IMR-90 (cell line): ENCODE measurements around the gene APMAP. TPM values are rescaled to one million over a fixed set of nuclear protein-coding genes. Genes with fewer than 3 reads are reported as not detected.

Experiments used
- ATAC-seq: fragments of 200-7000 bp; cut with Tn5 transposase; 2 replicates; pipeline ENCODE4 v1.9.1; 2020; ENCODE audit warnings: low read depth, mild to moderate bottlenecking, moderate library complexity
- BruUV-seq: library from RNA; stranded (reverse); fragments of 400-500 nt; replicated peaks from 2 replicates; lab custom pipeline; 2021; lab: Mats Ljungman, UMichigan
- CTCF ChIA-PET: fragments of 300-600 bp; formaldehyde crosslinking; extraction: SDS; loops from one replicate; lab custom pipeline; 2021; ENCODE audit warnings: antibody characterized with exemption; lab: Yijun Ruan, JAX
- POLR2A ChIA-PET: fragments of 300-600 bp; sonication (Branson Sonifier 250); formaldehyde crosslinking; loops from one replicate; lab custom pipeline; 2022; ENCODE audit warnings: antibody characterized with exemption; ENCODE audit not compliant: unreplicated experiment; lab: Charles Lee
- DNase-seq: peaks from one replicate; pipeline ENCODE4 v3.0.0; 2013
- H2AFZ ChIP-seq: replicated peaks from 2 replicates; pipeline ENCODE3; 2013; ENCODE audit warnings: low read length, mild to moderate bottlenecking; ENCODE audit not compliant: poor library complexity
- H2AK5ac ChIP-seq: 2 replicates; pipeline ENCODE4 v1.6.1; 2013; ENCODE audit warnings: low read depth, low read length, inconsistent platforms
- H2AK9ac ChIP-seq: replicated peaks from 2 replicates; pipeline ENCODE3; 2013; ENCODE audit warnings: mild to moderate bottlenecking, low read depth, low read length, moderate library complexity; ENCODE audit not compliant: poor library complexity
- H2BK120ac ChIP-seq: 2 replicates; pipeline ENCODE4 v1.6.1; 2013; ENCODE audit warnings: low read depth, low read length, inconsistent platforms
- H2BK15ac ChIP-seq: 3 replicates; pipeline ENCODE4 v1.6.1; 2013; ENCODE audit warnings: low read depth, low read length, inconsistent platforms
- H2BK20ac ChIP-seq: 2 replicates; pipeline ENCODE4 v1.6.1; 2013; ENCODE audit warnings: low read depth, mild to moderate bottlenecking, inconsistent platforms, low read length, moderate library complexity
- H2BK5ac ChIP-seq: 2 replicates; pipeline ENCODE4 v1.6.1; 2013; ENCODE audit warnings: mild to moderate bottlenecking, low read depth, low read length, inconsistent platforms; ENCODE audit not compliant: poor library complexity, severe bottlenecking
- H3K14ac ChIP-seq: replicated peaks from 2 replicates; pipeline ENCODE4 v1.6.1; 2013; ENCODE audit warnings: low read depth, low read length, inconsistent platforms
- H3K18ac ChIP-seq: 2 replicates; pipeline ENCODE4 v1.6.1; 2013; ENCODE audit warnings: low read depth, low read length, control low read depth
- H3K23ac ChIP-seq: 2 replicates; pipeline ENCODE4 v1.6.1; 2013; ENCODE audit warnings: low read depth, low read length, inconsistent platforms
- H3K27ac ChIP-seq: 2 replicates; pipeline ENCODE4 v1.5.1; 2013; ENCODE audit warnings: mild to moderate bottlenecking, control low read depth, low read length; ENCODE audit not compliant: insufficient read depth
- H3K27me3 ChIP-seq: 2 replicates; pipeline ENCODE4 v1.6.1; 2013; ENCODE audit warnings: low read length; ENCODE audit not compliant: control insufficient read depth, insufficient read depth
- H3K36me3 ChIP-seq: 2 replicates; pipeline ENCODE4 v1.6.1; 2013; ENCODE audit warnings: low read length, mixed read lengths; ENCODE audit not compliant: control insufficient read depth, insufficient read depth
- H3K4ac ChIP-seq: 2 replicates; pipeline ENCODE4 v1.6.1; 2013; ENCODE audit warnings: low read depth, low read length, inconsistent platforms
- H3K4me1 ChIP-seq: 2 replicates; pipeline ENCODE4 v1.6.1; 2013; ENCODE audit warnings: low read length, mixed read lengths; ENCODE audit not compliant: control insufficient read depth, insufficient read depth
- H3K4me2 ChIP-seq: 2 replicates; pipeline ENCODE4 v1.6.1; 2013; ENCODE audit warnings: low read depth, mild to moderate bottlenecking, control low read depth, low read length, moderate library complexity
- H3K4me3 ChIP-seq: 2 replicates; pipeline ENCODE4 v1.5.1; 2013; ENCODE audit warnings: low read depth, mild to moderate bottlenecking, control low read depth, low read length, moderate library complexity; ENCODE audit not compliant: insufficient read depth
- H3K56ac ChIP-seq: 2 replicates; pipeline ENCODE4 v1.6.1; 2013; ENCODE audit warnings: low read length, inconsistent platforms; ENCODE audit not compliant: insufficient read depth; ENCODE audit errors: extremely low read depth
- H3K79me1 ChIP-seq, 2 experiments: 2 replicates each; pipeline ENCODE4 v1.6.1; 2013; ENCODE audit warnings: low read length in 2 of 2, inconsistent platforms in 1 of 2, low read depth in 1 of 2
- H3K9ac ChIP-seq: 2 replicates; pipeline ENCODE4 v1.6.1; 2013; ENCODE audit warnings: low read depth, low read length, control low read depth
- H3K9me1 ChIP-seq: 2 replicates; pipeline ENCODE4 v1.6.1; 2013; ENCODE audit warnings: low read length, inconsistent platforms; ENCODE audit not compliant: insufficient read depth
- H3K9me3 ChIP-seq: 2 replicates; pipeline ENCODE4 v1.6.1; 2013; ENCODE audit warnings: low read length; ENCODE audit not compliant: control insufficient read depth, insufficient read depth
- H4K20me1 ChIP-seq: 2 replicates; pipeline ENCODE4 v1.6.1; 2013; ENCODE audit warnings: low read length, inconsistent platforms; ENCODE audit not compliant: insufficient read depth
- H4K5ac ChIP-seq: 2 replicates; pipeline ENCODE4 v1.6.1; 2013; ENCODE audit warnings: mild to moderate bottlenecking, low read depth, low read length, control low read depth
- H4K8ac ChIP-seq, 2 experiments: 2 replicates each; pipeline ENCODE4 v1.6.1; 2013; ENCODE audit warnings: low read depth in 2 of 2, low read length in 2 of 2, control low read depth in 1 of 2, inconsistent platforms in 1 of 2
- H4K91ac ChIP-seq: 2 replicates; pipeline ENCODE4 v1.6.1; 2013; ENCODE audit warnings: low read depth, low read length, inconsistent platforms; ENCODE audit not compliant: insufficient read depth
- BHLHE40 ChIP-seq: fragments of 150-350 bp; IDR thresholded peaks from 2 replicates; pipeline ENCODE4 v1.6.1; 2016; ENCODE audit warnings: mild to moderate bottlenecking, low read depth, low read length
- CEBPB ChIP-seq: IDR thresholded peaks from 2 replicates; pipeline ENCODE4 v1.6.1; 2012; ENCODE audit warnings: low read depth, low read length, improper control_type of control experiment
- CHD1 ChIP-seq: IDR thresholded peaks from 2 replicates; pipeline ENCODE4 v1.6.1; 2012; ENCODE audit warnings: low read depth, low read length, improper control_type of control experiment
- CTCF ChIP-seq: conservative IDR thresholded peaks from 2 replicates; pipeline ENCODE4 v1.5.1; 2012; ENCODE audit warnings: mild to moderate bottlenecking, low read depth, low read length, improper control_type of control experiment
- ELK1 ChIP-seq: fragments of 150-350 bp; IDR thresholded peaks from 2 replicates; pipeline ENCODE4 v1.6.1; 2016; ENCODE audit warnings: low read depth, mild to moderate bottlenecking, low read length, moderate library complexity, borderline replicate concordance
- FOS ChIP-seq: fragments of 150-350 bp; IDR thresholded peaks from 2 replicates; pipeline ENCODE4 v1.6.1; 2016; ENCODE audit warnings: low read depth, low read length
- MAFK ChIP-seq: IDR thresholded peaks from 2 replicates; pipeline ENCODE4 v1.6.1; 2012; ENCODE audit warnings: low read depth, low read length, improper control_type of control experiment
- MAZ ChIP-seq: IDR thresholded peaks from 2 replicates; pipeline ENCODE4 v1.6.1; 2012; ENCODE audit warnings: low read depth, mild to moderate bottlenecking, low read length, improper control_type of control experiment, moderate library complexity, borderline replicate concordance
- MXI1 ChIP-seq: IDR thresholded peaks from 2 replicates; pipeline ENCODE4 v1.6.1; 2012; ENCODE audit warnings: low read depth, mild to moderate bottlenecking, low read length, moderate library complexity, borderline replicate concordance
- NFE2L2 ChIP-seq: fragments of 150-350 bp; IDR thresholded peaks from 2 replicates; pipeline ENCODE4 v1.6.1; 2016; ENCODE audit warnings: low read depth, mild to moderate bottlenecking, low read length
- POLR2A ChIP-seq: IDR thresholded peaks from 2 replicates; pipeline ENCODE4 v1.6.1; 2012; ENCODE audit warnings: mild to moderate bottlenecking, low read depth, low read length
- RAD21 ChIP-seq: IDR thresholded peaks from 2 replicates; pipeline ENCODE4 v1.6.1; 2012; ENCODE audit warnings: low read length, improper control_type of control experiment
- RCOR1 ChIP-seq: IDR thresholded peaks from 2 replicates; pipeline ENCODE4 v1.6.1; 2012; ENCODE audit warnings: mild to moderate bottlenecking, low read length, improper control_type of control experiment; ENCODE audit not compliant: insufficient replicate concordance
- RFX5 ChIP-seq: IDR thresholded peaks from 2 replicates; pipeline ENCODE4 v1.8.0; 2012; ENCODE audit warnings: low read depth, mild to moderate bottlenecking, low read length, moderate library complexity
- SMC3 ChIP-seq: fragments of 150-350 bp; IDR thresholded peaks from 2 replicates; pipeline ENCODE4 v1.6.1; 2016; ENCODE audit warnings: low read depth, mild to moderate bottlenecking, antibody characterized with exemption, low read length, moderate library complexity
- WGBS, 2 experiments: methylation state at CpG; one replicate each; pipeline versions ENCODE4 v1.1.5 to v1.1.7; 2013; ENCODE audit warnings: missing lambda C conversion rate in 2 of 2; ENCODE audit not compliant: insufficient read length in 1 of 2; ENCODE audit errors: extremely low coverage in 2 of 2; 5-methylcytosine and 5-hydroxymethylcytosine counted together
- dilution Hi-C: fragments of 300-500 bp; cut with HindIII; formaldehyde crosslinking; loops from one replicate; pipeline ENCODE4 v1.14.3; 2018; ENCODE audit warnings: low sequenced_read_pairs; ENCODE audit not compliant: unreplicated experiment
- in situ Hi-C: fragments of 300-500 bp; cut with MboI; formaldehyde crosslinking; loops from 3 replicates; pipeline ENCODE4 v1.14.3; 2019; ENCODE audit warnings: low sequenced_read_pairs, inconsistent platforms, mixed read lengths
- intact Hi-C: fragments of 100-400 bp; cut with micrococcal nuclease; formaldehyde crosslinking; loops from 2 replicates; pipeline ENCODE4 v1.10.0; 2022
- polyA plus RNA-seq, 3 experiments: library from polyadenylated mRNA; depleted of rRNA; stranded (reverse); fragments of >200 nt; gene quantifications; 2 replicates each; pipeline ENCODE4 v1.2.3, GENCODE V29; 2012; ENCODE audit warnings: low replicate concordance in 1 of 3
- total RNA-seq: library from RNA; depleted of rRNA; stranded (reverse); fragments of >200 nt; gene quantifications from 2 replicates; pipeline ENCODE4 v1.2.3, GENCODE V29; 2012

APMAP gene
- total and polyA plus RNA-seq, 2 of the 4 experiments (the other 2 are of a cell fraction), result 67.2 to 88.8 TPM

GRCh38 chr20:25008388-25009217 lies 16.1 kb upstream of the APMAP start:
- Histone ChIP-seq H3K4me3 (no peak overlapping the region), H2BK15ac (no peak overlapping the region), H3K9me1 (no peaks in the 10 kb centered on the region), H4K20me1 (no peaks in the 10 kb centered on the region), H2BK5ac (no peak overlapping the region), H3K18ac (no peak overlapping the region), H2BK120ac (no peak overlapping the region), H3K79me1 (no peaks in the 10 kb centered on the region), H3K36me3 (no peaks in the 10 kb centered on the region; the same call in 1 of the 2 replicates), H3K9me3 (no peaks in the 10 kb centered on the region), H3K56ac (no peak overlapping the region), H3K9ac (no peak overlapping the region), H3K23ac (no peak overlapping the region), H2AFZ (no peak overlapping the region), H3K4ac (no peak overlapping the region), H4K8ac (no peak overlapping the region), H3K4me1 (no peaks in the 10 kb centered on the region), H2AK5ac (no peak overlapping the region), H2BK20ac (no peak overlapping the region), H3K14ac (no peak overlapping the region), H3K27ac (no peak overlapping the region), H3K27me3 (peaks cover 6% of the 10 kb centered on the region), H4K5ac (no peak overlapping the region), H4K91ac (no peak overlapping the region), H3K4me2 (no peak overlapping the region), H2AK9ac (no peak overlapping the region)
- ATAC-seq (no peak), DNase-seq (no peak)
- ChIA-PET POLR2A (no interaction called here), CTCF (no interaction called here)
- WGBS, 2 experiments, result 80% methylated on average over 1 of the region's 11 CpGs; no CpG with 5 or more reads in 1 of the 2 experiments
- no TSS peak for BruUV-seq
- in situ Hi-C loops, result loop anchor here (10.0 kb wide), 1 partner anchor 166 kb away; no protein-coding TSS in a partner anchor
- dilution Hi-C loops, result no loop called here
- intact Hi-C loops, result no loop called here
- TF ChIP-seq RAD21 (no peak), RFX5 (no peak), MAFK (no peak), SMC3 (no peak), ELK1 (no peak), BHLHE40 (no peak), NFE2L2 (no peak), CEBPB (no peak), MXI1 (no peak), CTCF (no peak), FOS (no peak), MAZ (no peak), CHD1 (no peak), RCOR1 (no peak), POLR2A (no peak)
